Natural killer cell (primary cell): Measurements from ENCODE around the gene CAP2. TPM values are rescaled to one million over a fixed set of nuclear protein-coding genes. Genes with fewer than 3 reads are reported as not detected.
A peak's percentile ranks its signal among the peaks of the same experiment; 100 is the strongest.

ENCODE experiments used
- ATAC-seq, 3 donors: fragments of 150-1000 bp in 2 of 3; fragments of 200-7000 bp in 1 of 3; cut with Tn5 transposase; 1 replicate in 1 of 3; 2 replicates in 2 of 3; pipeline ENCODE4 v1.10.0; 2021; ENCODE audit warnings: mild to moderate bottlenecking in 2 of 3, moderate library complexity in 2 of 3
- DNase-seq, 2 donors: peaks; one replicate each; pipeline versions ENCODE4 v3.0.0 to v3.0.0-alpha.2; 2013 to 2021; ENCODE audit warnings: mixed read lengths in 1 of 2
- H3K27ac ChIP-seq: one replicate; pipeline ENCODE4 v1.5.1; 2013; ENCODE audit warnings: mild to moderate bottlenecking, low read length
- H3K27me3 ChIP-seq: one replicate; pipeline ENCODE4 v1.6.1; 2013; ENCODE audit warnings: low read length; ENCODE audit not compliant: control insufficient read depth, insufficient read depth
- H3K36me3 ChIP-seq: one replicate; pipeline ENCODE4 v1.6.1; 2013; ENCODE audit warnings: low read length; ENCODE audit not compliant: control insufficient read depth, insufficient read depth
- H3K4me1 ChIP-seq: one replicate; pipeline ENCODE4 v1.6.1; 2013; ENCODE audit warnings: low read length; ENCODE audit not compliant: control insufficient read depth, insufficient read depth
- H3K4me3 ChIP-seq: one replicate; pipeline ENCODE4 v1.5.1; 2013; ENCODE audit warnings: low read length
- H3K9me3 ChIP-seq: one replicate; pipeline ENCODE4 v1.6.1; 2013; ENCODE audit warnings: low read length; ENCODE audit not compliant: control insufficient read depth, insufficient read depth
- H3K27ac Mint-ChIP-seq, 2 donors: one replicate each; pipeline ENCODE4 v1.8.0; 2022; ENCODE audit warnings: mild to moderate bottlenecking in 2 of 2, mixed read lengths in 2 of 2, moderate library complexity in 1 of 2
- H3K27me3 Mint-ChIP-seq, 2 donors: one replicate each; pipeline ENCODE4 v1.8.0; 2022; ENCODE audit warnings: low read depth in 2 of 2, mixed read lengths in 2 of 2
- H3K36me3 Mint-ChIP-seq: one replicate; pipeline ENCODE4 v1.8.0; 2022; ENCODE audit warnings: mixed read lengths
- H3K4me1 Mint-ChIP-seq, 2 donors: one replicate each; pipeline ENCODE4 v1.8.0; 2022; ENCODE audit warnings: mixed read lengths in 2 of 2
- H3K4me3 Mint-ChIP-seq: one replicate; pipeline ENCODE4 v1.8.0; 2022; ENCODE audit warnings: mild to moderate bottlenecking, moderate library complexity, mixed read lengths
- H3K9me3 Mint-ChIP-seq, 2 donors: one replicate each; pipeline ENCODE4 v1.8.0; 2022; ENCODE audit warnings: mixed read lengths in 2 of 2
- WGBS: methylation state at CpG from one replicate; pipeline ENCODE4 v1.1.7; 2013; ENCODE audit warnings: missing lambda C conversion rate; ENCODE audit not compliant: insufficient coverage; 5-methylcytosine and 5-hydroxymethylcytosine counted together
- intact Hi-C: fragments of 100-400 bp; cut with micrococcal nuclease; formaldehyde crosslinking; loops from one replicate; pipeline ENCODE4 v1.14.2; 2022
- total RNA-seq, 4 donors: library from RNA; stranded (reverse); fragments of 120-200 nt in 1 of 4; gene quantifications; one replicate each; pipeline versions ENCODE4 v1.2.3 to v1.2.4, GENCODE V29; 2013 to 2022
- TF ChIP-seq, protein P1 (sequence below): fragments of 200-600 bp; IDR thresholded peaks from one replicate; pipeline ENCODE4 v1.8.0; 2022; ENCODE audit warnings: antibody characterized with exemption

CAP2 gene, protein sequence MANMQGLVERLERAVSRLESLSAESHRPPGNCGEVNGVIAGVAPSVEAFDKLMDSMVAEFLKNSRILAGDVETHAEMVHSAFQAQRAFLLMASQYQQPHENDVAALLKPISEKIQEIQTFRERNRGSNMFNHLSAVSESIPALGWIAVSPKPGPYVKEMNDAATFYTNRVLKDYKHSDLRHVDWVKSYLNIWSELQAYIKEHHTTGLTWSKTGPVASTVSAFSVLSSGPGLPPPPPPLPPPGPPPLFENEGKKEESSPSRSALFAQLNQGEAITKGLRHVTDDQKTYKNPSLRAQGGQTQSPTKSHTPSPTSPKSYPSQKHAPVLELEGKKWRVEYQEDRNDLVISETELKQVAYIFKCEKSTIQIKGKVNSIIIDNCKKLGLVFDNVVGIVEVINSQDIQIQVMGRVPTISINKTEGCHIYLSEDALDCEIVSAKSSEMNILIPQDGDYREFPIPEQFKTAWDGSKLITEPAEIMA
- not detected for total RNA-seq
- not detected for total RNA-seq (2013)

DNA sequence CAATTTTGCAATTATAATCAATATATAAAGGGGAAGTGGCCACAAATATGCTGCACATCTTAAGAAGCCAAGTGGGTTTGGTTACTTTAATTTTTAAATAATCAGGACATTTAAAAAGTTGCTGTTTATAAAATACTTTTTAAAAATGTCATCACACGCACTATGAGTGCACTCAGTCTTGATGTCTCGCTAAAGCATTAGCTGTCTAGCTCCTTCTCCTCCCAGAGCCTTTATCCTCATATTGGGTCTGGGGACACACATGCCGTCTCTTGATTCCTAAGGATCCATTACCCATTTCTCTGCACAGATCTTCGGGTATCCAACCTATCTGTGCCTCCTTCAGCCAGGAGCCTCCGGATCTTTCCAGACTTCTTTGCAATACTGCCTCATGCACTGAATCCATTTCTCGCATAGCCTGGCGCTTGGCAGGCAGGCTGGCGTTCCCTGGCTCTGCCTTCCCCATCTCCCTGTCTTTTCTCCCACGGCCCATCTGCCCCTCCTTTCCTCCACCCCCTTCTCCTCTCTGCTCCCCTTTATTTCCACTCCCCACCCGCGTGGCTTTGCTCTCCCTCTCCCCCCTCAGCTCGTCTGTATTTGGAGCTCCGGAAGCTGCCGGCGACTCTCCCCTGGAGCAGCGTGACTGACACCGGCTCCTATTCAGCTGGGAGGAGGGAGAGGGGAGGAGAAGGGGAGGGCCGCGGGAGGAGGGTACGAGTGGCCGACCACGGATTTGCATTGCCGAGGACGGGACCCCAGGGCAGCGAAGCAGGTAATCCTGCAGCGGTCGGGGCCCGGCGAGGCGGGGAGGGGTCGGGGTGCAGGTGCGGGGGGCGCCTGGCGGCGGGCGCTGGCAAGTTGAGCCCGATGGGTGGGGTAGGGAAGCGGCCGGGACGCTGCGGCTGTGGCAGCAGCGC, at the start of gene CAP2:
TSS of gene CAP2 (plus strand) at position 618 of the 914 bp plus-strand sequence. CDS start 27,961 bp downstream, outside the sequence.
- no peaks in the 10 kb centered on the region for H3K4me1 Mint-ChIP-seq
- no peak within 1 kb of the TSS for H3K27ac Mint-ChIP-seq
- DNase-seq (no peak), ATAC-seq (no peak)
- H3K9me3 Mint-ChIP-seq: peaks cover 0 to 2% of the 10 kb centered on the region in 2 donors
- Histone ChIP-seq H3K9me3 (no peaks in the 10 kb centered on the region), H3K27ac (no peak within 1 kb of the TSS), H3K36me3 (no peaks in the 10 kb centered on the region), H3K4me1 (no peaks in the 10 kb centered on the region), H3K27me3 (peaks cover 19% of the 10 kb centered on the region), H3K4me3 (no peak within 1 kb of the TSS)
- 7% methylated on average over 42 of the region's 42 CpGs for WGBS
- no peaks in the 10 kb centered on the region for H3K36me3 Mint-ChIP-seq
- intact Hi-C loops: no loop called here
- TF ChIP-seq, protein P1, sequence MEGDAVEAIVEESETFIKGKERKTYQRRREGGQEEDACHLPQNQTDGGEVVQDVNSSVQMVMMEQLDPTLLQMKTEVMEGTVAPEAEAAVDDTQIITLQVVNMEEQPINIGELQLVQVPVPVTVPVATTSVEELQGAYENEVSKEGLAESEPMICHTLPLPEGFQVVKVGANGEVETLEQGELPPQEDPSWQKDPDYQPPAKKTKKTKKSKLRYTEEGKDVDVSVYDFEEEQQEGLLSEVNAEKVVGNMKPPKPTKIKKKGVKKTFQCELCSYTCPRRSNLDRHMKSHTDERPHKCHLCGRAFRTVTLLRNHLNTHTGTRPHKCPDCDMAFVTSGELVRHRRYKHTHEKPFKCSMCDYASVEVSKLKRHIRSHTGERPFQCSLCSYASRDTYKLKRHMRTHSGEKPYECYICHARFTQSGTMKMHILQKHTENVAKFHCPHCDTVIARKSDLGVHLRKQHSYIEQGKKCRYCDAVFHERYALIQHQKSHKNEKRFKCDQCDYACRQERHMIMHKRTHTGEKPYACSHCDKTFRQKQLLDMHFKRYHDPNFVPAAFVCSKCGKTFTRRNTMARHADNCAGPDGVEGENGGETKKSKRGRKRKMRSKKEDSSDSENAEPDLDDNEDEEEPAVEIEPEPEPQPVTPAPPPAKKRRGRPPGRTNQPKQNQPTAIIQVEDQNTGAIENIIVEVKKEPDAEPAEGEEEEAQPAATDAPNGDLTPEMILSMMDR: no peak
- H3K4me3 Mint-ChIP-seq: peak within 1 kb of the TSS; percentile 65
- peaks cover 39 to 49% of the 10 kb centered on the region in 2 donors for H3K27me3 Mint-ChIP-seq

DNA sequence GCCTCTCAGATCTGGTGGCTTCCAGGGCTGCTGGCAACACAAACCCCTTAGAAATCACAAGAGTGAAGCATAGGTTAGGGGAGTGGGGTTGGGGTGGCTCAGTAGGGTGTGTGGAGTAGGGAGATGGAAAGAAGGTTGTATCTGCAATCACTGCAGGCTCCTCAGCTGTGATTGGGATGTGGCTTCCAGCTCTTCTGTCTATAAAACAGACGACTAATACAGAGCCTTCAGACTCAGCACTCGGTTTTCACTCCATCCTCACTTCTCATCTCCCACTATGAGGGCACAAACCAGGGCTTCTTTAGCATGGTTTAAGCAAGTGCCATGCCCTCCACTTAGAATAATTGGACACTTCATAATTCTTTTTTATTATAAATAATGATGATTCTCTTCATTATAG, 46.4 kb upstream of the CAP2 start:
- intact Hi-C loops: no loop called here
- H3K27ac ChIP-seq: no peak overlapping the region

DNA sequence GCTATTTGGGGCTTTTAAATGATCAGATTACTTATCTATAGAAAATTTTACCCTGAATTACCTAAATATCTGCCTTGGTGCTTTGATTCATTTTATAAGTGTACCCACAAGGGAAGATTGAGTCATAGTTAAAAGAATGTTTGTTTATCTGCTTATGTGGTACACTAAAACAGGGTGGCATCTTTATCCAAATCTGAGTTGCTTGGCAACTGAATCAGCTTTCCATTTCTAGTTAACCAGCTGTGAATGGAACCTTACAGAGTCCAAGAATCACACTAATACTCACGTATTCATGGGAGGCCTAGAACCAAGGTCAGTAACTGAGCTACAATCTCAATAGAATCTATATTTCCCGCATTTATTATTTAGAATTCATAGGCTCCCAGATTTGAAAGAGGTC, 44.0 kb upstream of the CAP2 start:
- H3K9me3 ChIP-seq: no peaks in the 10 kb centered on the region
- Mint-ChIP-seq H3K27ac (no peak overlapping the region), H3K27me3 (peaks cover 0 to 2% of the 10 kb centered on the region in 2 donors), H3K4me1 (no peaks in the 10 kb centered on the region), H3K36me3 (no peaks in the 10 kb centered on the region), H3K4me3 (no peak overlapping the region), H3K9me3 (no peaks in the 10 kb centered on the region)
- H3K36me3 ChIP-seq: no peaks in the 10 kb centered on the region
- no peak for DNase-seq
- no peak overlapping the region for H3K4me3 ChIP-seq
- H3K4me1 ChIP-seq: no peaks in the 10 kb centered on the region
- no peak for ATAC-seq
- no peaks in the 10 kb centered on the region for H3K27me3 ChIP-seq
- intact Hi-C loops: no loop called here
- no peak overlapping the region for H3K27ac ChIP-seq
- TF ChIP-seq, protein P1: no peak
- 100% methylated on average over 1 of the region's 2 CpGs for WGBS

More for the DNA sequence above, 46.4 kb upstream of the CAP2 start:
- TF ChIP-seq, protein P1: no peak
- H3K36me3 Mint-ChIP-seq: no peaks in the 10 kb centered on the region
- Histone ChIP-seq H3K36me3 (no peaks in the 10 kb centered on the region), H3K27me3 (no peaks in the 10 kb centered on the region), H3K4me1 (no peaks in the 10 kb centered on the region), H3K9me3 (no peaks in the 10 kb centered on the region), H3K4me3 (no peak overlapping the region)
- no peak for ATAC-seq
- H3K9me3 Mint-ChIP-seq: no peaks in the 10 kb centered on the region
- 65% methylated on average over 2 of the region's 2 CpGs for WGBS
- H3K4me3 Mint-ChIP-seq: no peak overlapping the region
- no peak for DNase-seq
- peaks cover 0 to 2% of the 10 kb centered on the region in 2 donors for H3K27me3 Mint-ChIP-seq
- H3K4me1 Mint-ChIP-seq: no peaks in the 10 kb centered on the region
- no peak overlapping the region for H3K27ac Mint-ChIP-seq
